GM21381 (cell line): ENCODE results near the gene WFDC12.

Experiments
- ATAC-seq: cut with Tn5 transposase; IDR thresholded peaks from one replicate; pipeline ENCODE4 v1.9.1; 2021; ENCODE audit warnings: mild to moderate bottlenecking, moderate library complexity; ENCODE audit not compliant: unreplicated experiment

Gene WFDC12

GRCh38 chr20:45092898-45093297 lies 31.4 kb downstream of the WFDC12 start:
- no peak for ATAC-seq

- no peak for ATAC-seq
Measured at GRCh38 chr20:45091366-45091765, 32.9 kb downstream of the WFDC12 start.

- ATAC-seq = no peak
Measured at GRCh38 chr20:45090481-45090880, 33.8 kb downstream of the WFDC12 start.

- ATAC-seq = no peak
Measured at GRCh38 chr20:45088247-45088646, 36.0 kb downstream of the WFDC12 start.

GRCh38 chr20:45087814-45088213 lies 36.5 kb downstream of the WFDC12 start:
- no peak for ATAC-seq

- ATAC-seq = no peak
Measured at GRCh38 chr20:45087097-45087790, 37.0 kb downstream of the WFDC12 start.

GRCh38 chr20:45085867-45086266 lies 38.4 kb downstream of the WFDC12 start:
- no peak for ATAC-seq

- ATAC-seq = no peak
Measured at GRCh38 chr20:45085289-45085688, 39.0 kb downstream of the WFDC12 start.

GRCh38 chr20:45083127-45083526 lies 41.1 kb downstream of the WFDC12 start:
- no peak for ATAC-seq

- no peak for ATAC-seq
Measured at GRCh38 chr20:45082468-45082867, 41.8 kb downstream of the WFDC12 start.

GRCh38 chr20:45080867-45081624 lies 43.2 kb downstream of the WFDC12 start:
- no peak for ATAC-seq

GRCh38 chr20:45077559-45077958 lies 46.7 kb downstream of the WFDC12 start:
- ATAC-seq = no peak
